Neural cell (in vitro differentiated cells): ENCODE results near the gene ADAMTS17. TPM values are rescaled to one million over a fixed set of nuclear protein-coding genes. Genes with fewer than 3 reads are reported as not detected.

ENCODE experiments used
- polyA plus RNA-seq: library from polyadenylated mRNA; depleted of rRNA; stranded (reverse); fragments of >200 nt; gene quantifications from 2 replicates; pipeline ENCODE4 v1.2.3, GENCODE V29; 2014
- small RNA-seq, 3 experiments: library from RNA; depleted of rRNA; stranded (forward); fragments of <200 nt; gene quantifications; one replicate each; pipeline ENCODE3, GENCODE V24; 2012

ADAMTS17 gene
- polyA plus RNA-seq, 1 donor from 2014 or later, result 0.04 TPM

Small RNAs within 50 kb of the gene (small RNA-seq; reads per million reads assigned to genes)
- 0 reads per million in 3 experiments for gene RNA5SP402

Other genes with a start within 250 kb of the ADAMTS17 start
- 0.27 and 0.50 TPM in 2 replicates for gene CERS3, start 187.0 kb upstream of the ADAMTS17 start, polyA plus RNA-seq